HepG2 (cell line): Measurements from ENCODE around the gene SLC34A3. TPM values are rescaled to one million over a fixed set of nuclear protein-coding genes. Genes with fewer than 3 reads are reported as not detected.

Source experiments
- CBX2 ChIP-seq, 2 experiments: fragments of 200-600 bp in 1 of 2; sonication (generic); formaldehyde crosslinking in 1 of 2; IDR thresholded peaks; 2 replicates each; pipeline versions ENCODE4 v1.7.0 to v1.8.1; 2018 to 2022; ENCODE audit warnings: low read depth in 2 of 2, low read length in 1 of 2, mild to moderate bottlenecking in 1 of 2, missing genetic modification reagents in 1 of 2
- CENPBD1 ChIP-seq: sonication (generic); formaldehyde crosslinking; IDR thresholded peaks from 2 replicates; pipeline ENCODE4 v1.8.0; 2022; ENCODE audit warnings: missing genetic modification reagents, low read depth, mild to moderate bottlenecking, borderline replicate concordance
- FOSL2 ChIP-seq: sonication (generic); formaldehyde crosslinking; IDR thresholded peaks from 2 replicates; pipeline ENCODE4 v1.4.0; 2020; ENCODE audit warnings: missing genetic modification reagents
- HBP1 ChIP-seq: IDR thresholded peaks from 2 replicates; pipeline ENCODE4 v1.6.1; 2016; ENCODE audit warnings: low read depth, control low read depth
- IKZF1 ChIP-seq: fragments of 450-650 bp; IDR thresholded peaks from 2 replicates; pipeline ENCODE4 v1.7.1; 2016
- MATR3 ChIP-seq: sonication (generic); formaldehyde crosslinking; IDR thresholded peaks from 2 replicates; pipeline ENCODE4 v1.4.0; 2020; ENCODE audit warnings: missing genetic modification reagents
- MIER3 ChIP-seq: IDR thresholded peaks from 2 replicates; pipeline ENCODE4 v1.6.1; 2016; ENCODE audit warnings: missing compliant biosample characterization, borderline replicate concordance
- MYPOP ChIP-seq: sonication (generic); formaldehyde crosslinking; IDR thresholded peaks from 2 replicates; pipeline ENCODE4 v1.8.1; 2023; ENCODE audit warnings: mild to moderate bottlenecking, moderate library complexity, missing genetic modification reagents
- MZF1 ChIP-seq: sonication (generic); formaldehyde crosslinking; IDR thresholded peaks from 2 replicates; pipeline ENCODE4 v1.8.1; 2023; ENCODE audit warnings: mild to moderate bottlenecking, missing genetic modification reagents, borderline replicate concordance
- PCBP1 ChIP-seq: fragments of 200-400 bp; formaldehyde crosslinking; IDR thresholded peaks from 2 replicates; pipeline ENCODE4 v1.6.1; 2017; ENCODE audit warnings: mild to moderate bottlenecking, low read depth, low read length, borderline replicate concordance
- RBM22 ChIP-seq: fragments of 200-400 bp; formaldehyde crosslinking; optimal IDR thresholded peaks from 2 replicates; pipeline ENCODE3; 2017; ENCODE audit warnings: mild to moderate bottlenecking, low read length, moderate library complexity
- SOX5 ChIP-seq: IDR thresholded peaks from 2 replicates; pipeline ENCODE4 v1.6.1; 2016; ENCODE audit warnings: borderline replicate concordance
- TAF1 ChIP-seq: sonication (generic); formaldehyde crosslinking; IDR thresholded peaks from 2 replicates; pipeline ENCODE4 v1.4.0; 2020; ENCODE audit warnings: missing genetic modification reagents
- ZFX ChIP-seq: sonication (generic); formaldehyde crosslinking; IDR thresholded peaks from 2 replicates; pipeline ENCODE4 v1.4.0; 2020; ENCODE audit warnings: mild to moderate bottlenecking, low read depth, missing genetic modification reagents, moderate library complexity
- ZNF17 ChIP-seq: sonication (generic); formaldehyde crosslinking; IDR thresholded peaks from 2 replicates; pipeline ENCODE4 v1.5.0; 2020; ENCODE audit warnings: mild to moderate bottlenecking, missing genetic modification reagents
- ZNF317 ChIP-seq: sonication (generic); formaldehyde crosslinking; IDR thresholded peaks from 2 replicates; pipeline ENCODE4 v1.5.0; 2020; ENCODE audit warnings: mild to moderate bottlenecking, missing genetic modification reagents
- ZNF451 ChIP-seq: sonication (generic); formaldehyde crosslinking; IDR thresholded peaks from 2 replicates; pipeline ENCODE4 v1.5.0; 2020; ENCODE audit warnings: mild to moderate bottlenecking, missing genetic modification reagents
- ZNF503 ChIP-seq: sonication (generic); formaldehyde crosslinking; IDR thresholded peaks from 2 replicates; pipeline ENCODE4 v1.4.0; 2020; ENCODE audit warnings: missing genetic modification reagents
- ZNF547 ChIP-seq: sonication (generic); formaldehyde crosslinking; IDR thresholded peaks from 2 replicates; pipeline ENCODE4 v1.5.1; 2020; ENCODE audit warnings: mild to moderate bottlenecking, missing genetic modification reagents
- ZNF784 ChIP-seq: sonication (generic); formaldehyde crosslinking; IDR thresholded peaks from 2 replicates; pipeline ENCODE4 v1.5.1; 2020; ENCODE audit warnings: missing genetic modification reagents, mild to moderate bottlenecking, borderline replicate concordance
- ZNF879 ChIP-seq: sonication (generic); formaldehyde crosslinking; IDR thresholded peaks from 2 replicates; pipeline ENCODE4 v1.8.1; 2023; ENCODE audit warnings: missing genetic modification reagents
- ZSCAN31 ChIP-seq: sonication (generic); formaldehyde crosslinking; IDR thresholded peaks from 2 replicates; pipeline ENCODE4 v1.5.0; 2020; ENCODE audit warnings: low read depth, mild to moderate bottlenecking, missing genetic modification reagents
- polyA plus RNA-seq, 8 experiments: library from polyadenylated mRNA; depleted of rRNA in 3 of 8; stranded (reverse) in 7 of 8; unstranded in 1 of 8; fragments of >200 nt; fragmentation: Illumina TruSeq in 4 of 8; extraction: Trizol in 4 of 8; gene quantifications; 2 replicates each; pipeline versions ENCODE4 v1.2.1 to v1.2.3, GENCODE V29; 2011 to 2016; ENCODE audit warnings: low read depth in 4 of 8, missing spikeins in 1 of 8, mixed read lengths in 1 of 8; ENCODE audit not compliant: insufficient read depth in 1 of 8
- total RNA-seq, 5 experiments: library from RNA; depleted of rRNA; stranded (reverse); fragments of >200 nt; fragmentation: Illumina TruSeq; extraction: Trizol; gene quantifications; 2 replicates each; pipeline ENCODE4 v1.2.3, GENCODE V29; 2016; ENCODE audit warnings: low read depth in 1 of 5
- TF ChIP-seq, protein P1 (sequence below): sonication (generic); formaldehyde crosslinking; IDR thresholded peaks from 2 replicates; pipeline ENCODE4 v1.5.0; 2020; ENCODE audit warnings: missing genetic modification reagents

Gene SLC34A3
- total and polyA plus RNA-seq, 2 of the 13 experiments (the other 11 are each of a cell fraction or from before 2014, with no cell fraction given) = 0.07 to 1.0 TPM

DNA sequence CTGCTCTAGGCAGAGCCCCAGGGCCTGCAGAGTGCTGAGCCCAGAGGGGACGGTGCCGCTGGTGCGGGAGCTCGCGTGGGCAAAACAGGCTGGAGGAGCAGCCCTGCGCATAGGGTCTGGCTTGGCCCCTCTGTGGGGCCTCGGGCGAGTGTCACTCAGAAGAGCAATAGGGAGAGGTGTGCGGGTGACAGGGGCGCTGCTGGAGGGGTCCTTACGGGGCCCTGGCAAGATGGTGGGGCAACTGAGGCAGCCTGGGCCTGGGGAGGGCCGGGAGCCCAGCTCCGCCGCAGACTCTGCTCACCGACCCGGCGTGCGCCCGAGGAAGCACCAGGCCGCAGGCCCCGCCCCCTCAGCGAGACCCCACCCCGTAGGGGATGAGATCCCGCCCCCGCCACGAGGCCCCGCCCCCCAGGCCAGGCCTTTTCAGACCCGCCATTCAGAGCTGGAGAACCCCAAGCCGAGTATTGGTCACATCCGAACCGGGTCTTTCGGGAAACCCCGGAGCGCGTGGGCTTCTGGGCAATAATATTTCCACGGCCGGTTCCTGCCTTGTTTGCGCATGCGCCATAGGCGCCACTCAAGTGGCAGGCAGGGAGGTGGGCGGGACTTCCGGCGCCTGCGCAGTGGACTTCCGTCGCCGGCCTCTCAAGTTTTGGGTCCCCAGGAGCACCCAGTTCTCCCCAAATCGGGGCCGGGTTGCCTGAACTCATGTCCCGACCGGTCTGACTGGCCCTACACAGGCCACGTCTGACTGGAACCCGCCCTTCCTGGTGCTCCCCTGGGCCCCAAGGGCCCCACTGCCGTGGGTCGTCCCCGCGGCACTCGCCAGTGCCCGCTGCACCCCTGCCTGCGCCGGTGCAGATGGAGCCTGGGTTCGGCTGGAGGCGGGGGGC lies 7.4 kb upstream of the SLC34A3 start (continued):
- TF ChIP-seq HBP1 (CRISPR knock-in tag) (no peak), FOSL2 (CRISPR knock-in tag) (no peak), ZNF17 (CRISPR knock-in tag) (no peak), ZNF784 (CRISPR knock-in tag) (no peak), MYPOP (CRISPR knock-in tag) (peak; percentile 61; the same call in 1 of the 2 replicates), CENPBD1 (CRISPR knock-in tag) (no peak), ZNF317 (no peak), MATR3 (CRISPR knock-in tag) (no peak), ZNF547 (no peak), ZNF879 (CRISPR knock-in tag) (no peak), ZSCAN31 (peak; percentile 60; the same call in 1 of the 2 replicates), IKZF1 (no peak), MIER3 (CRISPR knock-in tag) (no peak), PCBP1 (no peak), ZNF451 (no peak), RBM22 (no peak), SOX5 (no peak), MZF1 (CRISPR knock-in tag) (no peak), CBX2 (IDR thresholded peaks at IDR 0.05; ENCODE audit: low read depth, low read length) (no peak), CBX2 (CRISPR knock-in tag; IDR thresholded peaks at IDR 0.05; ENCODE audit: low read depth) (no peak), TAF1 (CRISPR knock-in tag) (0 out of 2 replicates have a peak, but pooled peaks have one; percentile 18), ZNF503 (no peak), ZFX (CRISPR knock-in tag) (0 out of 2 replicates have a peak, but pooled peaks have one; percentile 72)
- TF ChIP-seq, protein P1, sequence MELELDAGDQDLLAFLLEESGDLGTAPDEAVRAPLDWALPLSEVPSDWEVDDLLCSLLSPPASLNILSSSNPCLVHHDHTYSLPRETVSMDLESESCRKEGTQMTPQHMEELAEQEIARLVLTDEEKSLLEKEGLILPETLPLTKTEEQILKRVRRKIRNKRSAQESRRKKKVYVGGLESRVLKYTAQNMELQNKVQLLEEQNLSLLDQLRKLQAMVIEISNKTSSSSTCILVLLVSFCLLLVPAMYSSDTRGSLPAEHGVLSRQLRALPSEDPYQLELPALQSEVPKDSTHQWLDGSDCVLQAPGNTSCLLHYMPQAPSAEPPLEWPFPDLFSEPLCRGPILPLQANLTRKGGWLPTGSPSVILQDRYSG (CRISPR knock-in tag) = no peak
